Small intestine (tissue), 7 donors: Measurements from ENCODE around the gene OR4B1. TPM values are rescaled to one million over a fixed set of nuclear protein-coding genes. Genes with fewer than 3 reads are reported as not detected.
"Not testable (repeated sequence)": the region's sequence is repeated elsewhere in the genome, so short reads cannot be mapped to it uniquely, and the experiment has no call there.

Experiments used
- DNase-seq, 2 donors: peaks; one replicate each; pipeline versions ENCODE4 v3.0.0 to v3.0.0-alpha.2; 2013
- FAIRE-seq: peaks from 2 replicates; lab custom pipeline; 2012; peaks lifted over from hg19 to GRCh38; lab: Jason Lieb, UNC
- H3K27ac ChIP-seq, 3 donors: one replicate each; pipeline ENCODE4 v1.5.1; 2013; ENCODE audit warnings: low read length in 2 of 3, mild to moderate bottlenecking in 2 of 3, control low read depth in 1 of 3, inconsistent platforms in 1 of 3, low read depth in 1 of 3, moderate library complexity in 1 of 3
- H3K27me3 ChIP-seq, 3 donors: one replicate each; pipeline ENCODE4 v1.6.1; 2013; ENCODE audit warnings: low read length in 3 of 3, inconsistent platforms in 1 of 3; ENCODE audit not compliant: control insufficient read depth in 3 of 3, insufficient read depth in 3 of 3
- H3K36me3 ChIP-seq, 3 donors: one replicate each; pipeline ENCODE4 v1.6.1; 2013; ENCODE audit warnings: low read length in 3 of 3, inconsistent platforms in 1 of 3, low read depth in 1 of 3, mild to moderate bottlenecking in 1 of 3, moderate library complexity in 1 of 3; ENCODE audit not compliant: control insufficient read depth in 3 of 3, insufficient read depth in 2 of 3
- H3K4me1 ChIP-seq, 3 donors: one replicate each; pipeline ENCODE4 v1.6.1; 2013; ENCODE audit warnings: low read length in 2 of 3, inconsistent platforms in 1 of 3, low read depth in 1 of 3, mild to moderate bottlenecking in 1 of 3, moderate library complexity in 1 of 3; ENCODE audit not compliant: control insufficient read depth in 3 of 3, insufficient read depth in 2 of 3
- H3K4me3 ChIP-seq, 3 donors: one replicate each; pipeline ENCODE4 v1.5.1; 2013; ENCODE audit warnings: low read length in 3 of 3, control low read depth in 1 of 3, inconsistent platforms in 1 of 3, low read depth in 1 of 3, mild to moderate bottlenecking in 1 of 3, moderate library complexity in 1 of 3
- H3K9me3 ChIP-seq, 2 donors: one replicate each; pipeline ENCODE4 v1.6.1; 2013; ENCODE audit warnings: low read depth in 1 of 2, low read length in 1 of 2; ENCODE audit not compliant: control insufficient read depth in 2 of 2, insufficient read depth in 1 of 2
- WGBS, 3 donors: extraction: QIAGEN DNeasy Blood & Tissue Kit; methylation state at CpG; one replicate each; pipeline ENCODE4 v1.1.7; 2013; 5-methylcytosine and 5-hydroxymethylcytosine counted together
- polyA plus RNA-seq, 4 donors: library from polyadenylated mRNA; stranded (reverse) in 3 of 4; unstranded in 1 of 4; fragments of 200-250 nt in 3 of 4; fragments of 120-200 nt in 1 of 4; gene quantifications; one replicate each; pipeline versions ENCODE4 v1.2.1 to v1.2.3, GENCODE V29; 2013
- donor health status: healthy with polysubstance abuse.
- donor health status: control.
- donor health status: control.
- donor health status: Bipolar disorder and iron deficiency.
- donor health status: healthy.

OR4B1 gene
- polyA plus RNA-seq, 4 donors, result not detected

DNA sequence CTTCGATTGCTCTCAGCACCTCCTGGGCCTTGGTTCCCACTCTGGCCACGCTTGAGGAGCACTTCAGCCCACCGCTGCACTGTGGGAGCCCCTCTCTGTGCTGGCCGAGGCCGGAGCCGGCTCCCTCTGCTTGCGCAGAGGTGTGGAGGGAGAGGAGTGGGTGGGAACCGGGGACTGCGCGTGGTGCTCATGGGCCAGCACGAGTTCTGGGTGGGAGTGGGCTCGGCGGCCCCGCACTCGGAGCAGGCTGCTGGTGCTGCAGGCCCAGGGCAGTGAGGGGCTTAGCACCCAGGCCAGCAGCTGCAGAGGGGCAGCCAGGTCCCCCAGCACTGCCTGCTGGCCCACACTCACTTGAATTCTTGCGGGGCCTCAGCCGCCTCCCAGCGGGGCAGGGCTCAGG, 12.2 kb downstream of the OR4B1 start:
- no peak for FAIRE-seq
- no peaks in the 10 kb centered on the region for H3K27me3 ChIP-seq
- H3K27ac ChIP-seq, result no peak overlapping the region
- H3K9me3 ChIP-seq, result peaks cover 0 to 20% of the 10 kb centered on the region in 2 donors
- no peaks in the 10 kb centered on the region for H3K36me3 ChIP-seq
- no peak for DNase-seq
- 81 to 86% (median 85%) methylated on average over 15 to 18 of the region's 18 CpGs for WGBS, 3 donors
- H3K4me1 ChIP-seq, result no peaks in the 10 kb centered on the region
- H3K4me3 ChIP-seq, result no peak overlapping the region

DNA sequence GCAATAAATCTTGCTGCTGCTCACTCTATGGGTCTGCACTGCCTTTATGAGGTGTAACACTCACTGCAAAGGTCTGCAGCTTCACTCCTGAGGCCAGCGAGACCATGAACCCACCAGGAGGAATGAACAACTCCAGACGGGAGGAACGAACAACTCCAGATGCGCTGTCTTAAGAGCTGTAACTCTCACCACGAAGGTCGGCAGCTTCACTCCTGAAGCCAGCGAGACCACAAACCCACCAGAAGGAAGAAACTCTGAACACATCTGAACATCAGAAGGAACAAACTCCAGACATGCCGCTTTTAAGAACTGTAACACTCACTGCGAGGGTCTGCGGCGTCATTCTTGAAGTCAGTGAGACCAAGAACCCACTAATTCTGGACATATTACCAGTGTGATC, 13.4 kb downstream of the OR4B1 start:
- WGBS, 3 donors, result 88 to 91% (median 90%) methylated on average over 11 of the region's 11 CpGs
- H3K4me3 ChIP-seq, DNase-seq, H3K27ac ChIP-seq, H3K4me1 ChIP-seq, FAIRE-seq, H3K27me3 ChIP-seq, H3K36me3 ChIP-seq: not testable (repeated sequence)
- H3K9me3 ChIP-seq, result peaks cover 0 to 20% of the 10 kb centered on the region in 2 donors

GRCh38 chr11:48237727-48238126, 21.1 kb downstream of the OR4B1 start:
- Histone ChIP-seq H3K4me3 (no peak overlapping the region), H3K4me1 (no peaks in the 10 kb centered on the region), H3K27me3 (no peaks in the 10 kb centered on the region), H3K9me3 (peaks cover 0 to 6% of the 10 kb centered on the region in 2 donors), H3K36me3 (no peaks in the 10 kb centered on the region), H3K27ac (no peak overlapping the region)
- 30 to 34% (median 34%) methylated on average over 3 of the region's 3 CpGs for WGBS, 3 donors
- FAIRE-seq, result no peak
- DNase-seq, result no peak

DNA sequence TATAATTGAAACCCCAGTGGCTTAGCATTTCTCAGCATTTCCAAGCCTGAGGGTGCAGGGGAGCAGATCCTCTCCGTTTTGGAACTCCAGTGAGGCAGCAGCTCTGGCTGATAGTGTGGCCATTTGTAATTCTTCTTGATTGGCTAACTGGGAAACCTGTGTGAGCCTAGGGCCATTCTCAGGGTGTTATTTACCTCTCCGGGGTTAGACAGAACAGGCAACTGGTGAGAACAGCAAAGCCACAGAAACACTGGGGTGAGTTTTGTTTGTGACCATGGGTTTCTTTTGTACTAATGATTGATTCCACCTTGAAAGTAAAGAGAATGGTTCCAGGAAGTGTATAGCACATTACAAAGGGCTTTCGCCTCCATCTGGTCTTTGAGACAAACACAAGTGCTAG, 25.9 kb downstream of the OR4B1 start:
- DNase-seq, result no peak
- no peak overlapping the region for H3K4me3 ChIP-seq

DNA sequence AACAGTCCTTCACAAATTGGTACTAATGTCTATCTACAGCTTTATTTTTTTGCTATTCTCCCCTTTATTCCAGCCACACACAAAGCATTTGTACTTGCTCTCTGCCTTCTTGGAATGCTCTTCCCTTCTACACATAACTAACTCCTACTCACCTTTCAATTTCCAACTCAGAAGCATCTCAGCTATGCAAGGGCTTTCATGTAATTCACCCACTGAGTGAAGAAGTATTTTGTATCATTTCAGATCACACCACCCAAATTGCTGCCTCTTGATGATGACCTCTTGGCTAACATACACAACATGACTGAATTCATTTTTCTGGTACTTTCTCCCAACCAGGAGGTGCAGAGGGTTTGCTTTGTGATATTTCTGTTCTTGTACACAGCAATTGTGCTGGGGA, 28.2 kb downstream of the OR4B1 start, which contains the start of gene OR4X2:
Gene OR4X2, plus strand, starts transcription at position 301 of the 400 bp plus-strand sequence. Its CDS starts 0 bp downstream, at position 301.
- DNase-seq (no peak), FAIRE-seq (no peak)

More for the DNA sequence above, 25.9 kb downstream of the OR4B1 start:
- Histone ChIP-seq H3K9me3 (peaks cover 0 to 7% of the 10 kb centered on the region in 2 donors), H3K27me3 (no peaks in the 10 kb centered on the region), H3K4me1 (no peaks in the 10 kb centered on the region), H3K27ac (no peak overlapping the region), H3K36me3 (no peaks in the 10 kb centered on the region)
- FAIRE-seq, result no peak
- 61 to 69% (median 66%) methylated on average over 3 of the region's 3 CpGs for WGBS, 3 donors

GRCh38 chr11:48248902-48249301, 32.3 kb downstream of the OR4B1 start:
- H3K36me3 ChIP-seq, result no peaks in the 10 kb centered on the region
- H3K4me1 ChIP-seq, result no peaks in the 10 kb centered on the region
- FAIRE-seq, result no peak
- DNase-seq, result no peak
- H3K27ac ChIP-seq, result no peak overlapping the region
- peaks cover 0 to 8% of the 10 kb centered on the region in 2 donors for H3K9me3 ChIP-seq
- no peaks in the 10 kb centered on the region for H3K27me3 ChIP-seq
- 89 to 98% (median 90%) methylated on average over 1 of the region's 1 CpG for WGBS, 3 donors
- H3K4me3 ChIP-seq, result no peak overlapping the region

More for the DNA sequence above, 28.2 kb downstream of the OR4B1 start, which contains the start of gene OR4X2:
- Histone ChIP-seq H3K9me3 (peaks cover 0 to 12% of the 10 kb centered on the region in 2 donors), H3K36me3 (no peaks in the 10 kb centered on the region), H3K27ac (no peak within 1 kb of the TSS), H3K4me1 (no peaks in the 10 kb centered on the region), H3K4me3 (no peak within 1 kb of the TSS), H3K27me3 (no peaks in the 10 kb centered on the region)

GRCh38 chr11:48261600-48261999, 45.0 kb downstream of the OR4B1 start:
- Histone ChIP-seq H3K4me3 (no peak overlapping the region), H3K4me1 (no peaks in the 10 kb centered on the region), H3K27ac (no peak overlapping the region), H3K36me3 (no peaks in the 10 kb centered on the region), H3K27me3 (peaks cover 0 to 2% (median 0%) of the 10 kb centered on the region in 3 donors), H3K9me3 (peaks cover 2 to 5% of the 10 kb centered on the region in 2 donors)
- no peak for FAIRE-seq
- no peak for DNase-seq
- WGBS, 3 donors, result 76 to 83% (median 79%) methylated on average over 2 of the region's 2 CpGs

GRCh38 chr11:48263423-48263911, 46.9 kb downstream of the OR4B1 start, which contains the start of gene OR4X1:
Gene OR4X1, plus strand, starts transcription at chr11:48263861. Its CDS starts 0 bp downstream, at chr11:48263861.
- peaks cover 0 to 2% (median 0%) of the 10 kb centered on the region in 3 donors for H3K27me3 ChIP-seq
- H3K4me3 ChIP-seq, result no peak within 1 kb of the TSS
- DNase-seq, result no peak
- 26 to 33% (median 33%) methylated on average over 3 of the region's 3 CpGs for WGBS, 3 donors
- no peak within 1 kb of the TSS for H3K27ac ChIP-seq
- H3K36me3 ChIP-seq, result no peaks in the 10 kb centered on the region
- no peaks in the 10 kb centered on the region for H3K4me1 ChIP-seq
- peaks cover 2 to 5% of the 10 kb centered on the region in 2 donors for H3K9me3 ChIP-seq
- no peak for FAIRE-seq
